Measurements from ENCODE around the gene RPS6KA2.

RPS6KA2 gene

DNA sequence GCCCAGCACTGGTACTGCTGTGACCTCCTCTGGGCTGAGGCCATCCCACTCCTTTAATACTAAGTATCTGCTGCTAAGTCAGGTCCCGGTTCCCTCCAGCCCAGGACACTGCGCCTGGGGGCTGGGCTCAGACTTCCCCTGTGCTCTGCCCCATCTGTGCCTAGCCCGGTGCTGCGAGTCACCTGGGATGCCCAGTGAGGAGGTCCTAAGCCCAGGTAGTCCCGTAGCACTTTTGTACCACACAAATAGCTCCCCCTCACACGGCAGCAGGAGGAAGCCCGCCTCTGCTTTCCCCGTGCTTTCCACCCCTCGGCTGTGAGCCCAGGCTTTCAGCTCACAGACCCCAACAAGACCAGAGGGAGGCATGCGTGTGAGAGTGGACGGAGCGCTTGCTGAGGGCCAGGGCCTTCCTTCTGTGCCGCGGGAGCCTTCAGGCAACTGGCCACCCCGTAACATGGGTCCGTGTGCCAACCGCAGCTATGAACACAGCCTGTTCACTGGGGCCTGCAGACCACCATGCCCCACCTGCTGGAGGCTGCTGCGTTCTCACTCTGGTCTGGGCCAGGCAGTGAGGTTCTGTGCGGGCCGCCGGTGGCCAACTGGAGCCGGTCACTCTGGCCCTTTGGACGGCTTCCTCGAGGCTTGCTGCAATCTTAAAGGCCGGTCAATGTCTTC lies 164.5 kb downstream of the RPS6KA2 start:
- DNase-seq, result no peak

GRCh38 chr6:166461821-166462460 lies 165.1 kb downstream of the RPS6KA2 start:
- DNase-seq, result no peak

GRCh38 chr6:166460473-166461437 lies 166.3 kb downstream of the RPS6KA2 start:
- no peak for DNase-seq

DNA sequence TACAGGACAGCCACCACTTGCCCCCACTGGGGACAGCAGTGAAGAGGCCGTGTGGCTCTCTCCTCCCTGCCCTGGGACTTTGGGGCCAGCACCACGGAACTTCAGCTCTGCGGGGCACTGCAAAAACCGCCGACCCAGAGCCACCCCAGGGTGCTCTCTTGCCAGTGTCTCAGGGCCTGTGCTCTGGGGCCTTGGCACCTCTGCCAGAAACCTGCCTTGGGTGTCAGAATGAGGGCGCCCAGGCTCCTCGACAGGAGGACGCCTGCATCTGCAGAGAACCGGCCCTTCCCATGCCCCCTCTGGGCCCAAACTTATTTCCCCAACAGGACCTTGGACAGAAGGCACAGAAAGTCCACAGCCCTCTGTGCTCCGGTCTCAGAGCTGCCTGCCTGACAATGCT lies 167.1 kb downstream of the RPS6KA2 start:
- no peak for DNase-seq

- DNase-seq, result no peak
Measured at GRCh38 chr6:166459272-166459671, 167.8 kb downstream of the RPS6KA2 start.

DNA sequence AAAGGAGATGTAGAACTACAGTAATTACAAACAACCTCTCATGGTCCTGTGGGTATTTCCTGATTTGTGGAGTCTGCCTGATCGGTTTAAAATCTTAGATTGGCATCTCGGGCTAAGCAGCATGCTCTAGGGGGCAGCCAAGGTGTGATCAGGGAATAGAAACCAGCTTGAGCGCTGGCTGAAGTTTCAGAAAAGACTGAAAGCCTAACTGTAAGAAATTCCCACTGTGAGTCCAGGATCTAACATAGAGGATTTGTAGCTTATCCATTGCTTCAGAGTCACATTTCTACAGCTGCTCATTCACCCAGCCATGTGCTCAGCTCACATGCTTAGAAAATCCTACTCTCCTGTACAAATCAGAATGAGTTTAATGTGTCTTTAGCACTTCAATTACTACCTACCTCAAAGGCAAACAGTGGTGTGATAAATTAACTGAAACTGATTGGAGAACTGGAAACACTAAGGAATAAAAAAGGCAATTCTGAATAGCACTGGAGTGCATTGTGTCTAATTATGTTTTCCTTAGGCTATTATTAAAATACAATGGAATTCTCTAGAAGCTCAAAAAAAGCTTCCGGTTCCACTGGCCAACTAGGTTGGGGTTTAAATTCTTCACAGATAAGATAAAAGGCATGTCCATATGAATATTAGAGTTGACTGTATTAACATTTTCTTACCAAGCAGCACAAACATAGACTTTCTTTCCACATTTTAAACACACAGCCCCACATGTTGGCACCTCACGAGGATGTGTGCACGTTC lies 170.5 kb downstream of the RPS6KA2 start:
- no peak for DNase-seq

GRCh38 chr6:166454692-166455515 lies 172.1 kb downstream of the RPS6KA2 start:
- DNase-seq, result no peak

GRCh38 chr6:166453651-166454050 lies 173.4 kb downstream of the RPS6KA2 start:
- no peak for DNase-seq

DNA sequence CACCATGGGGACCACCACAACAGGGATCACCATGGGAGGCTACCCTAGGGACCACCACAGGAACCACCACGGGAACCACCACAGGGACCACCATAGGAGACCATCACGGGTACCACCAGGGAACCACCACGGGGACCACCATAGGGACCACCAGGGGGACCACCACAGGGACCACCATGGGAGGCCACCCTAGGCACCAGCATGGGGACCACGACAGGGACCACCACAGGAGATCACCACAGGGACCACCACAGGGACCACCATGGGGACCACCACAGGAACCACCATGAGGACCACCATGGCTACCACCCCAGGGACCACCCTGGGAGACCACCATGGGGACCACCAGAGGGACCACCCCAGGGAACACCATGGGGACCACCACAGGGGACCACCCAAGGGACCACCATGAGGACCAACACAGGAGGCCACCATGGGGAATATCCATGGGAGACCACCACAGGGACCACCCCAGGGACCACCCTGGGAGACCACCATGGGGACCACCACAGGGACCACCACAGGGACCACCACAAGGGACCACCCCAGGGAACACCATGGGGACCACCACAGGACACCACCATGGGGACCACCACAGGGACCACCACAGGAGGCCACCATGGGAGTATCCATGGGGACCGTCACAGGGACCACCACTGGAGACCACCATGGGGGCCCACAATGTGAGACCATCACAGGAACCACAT lies 176.7 kb downstream of the RPS6KA2 start:
- DNase-seq, result no peak

DNA sequence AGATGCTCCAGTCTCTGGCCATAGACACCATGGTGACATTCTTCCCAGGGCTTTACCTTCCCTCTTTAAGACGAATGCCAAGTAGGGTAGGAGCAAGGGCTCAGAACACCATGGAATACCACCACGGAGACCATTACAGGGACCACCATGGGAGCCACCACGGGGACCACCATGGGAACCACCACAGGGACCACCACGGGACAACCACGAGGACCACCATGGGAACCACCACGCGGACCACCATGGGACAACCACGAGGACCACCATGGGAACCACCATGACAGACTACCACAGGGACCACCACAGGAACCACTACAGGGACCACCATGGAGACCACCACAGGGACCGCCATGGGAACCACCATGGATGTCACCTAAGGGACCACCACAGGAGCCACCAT lies 177.4 kb downstream of the RPS6KA2 start:
- no peak for DNase-seq

DNA sequence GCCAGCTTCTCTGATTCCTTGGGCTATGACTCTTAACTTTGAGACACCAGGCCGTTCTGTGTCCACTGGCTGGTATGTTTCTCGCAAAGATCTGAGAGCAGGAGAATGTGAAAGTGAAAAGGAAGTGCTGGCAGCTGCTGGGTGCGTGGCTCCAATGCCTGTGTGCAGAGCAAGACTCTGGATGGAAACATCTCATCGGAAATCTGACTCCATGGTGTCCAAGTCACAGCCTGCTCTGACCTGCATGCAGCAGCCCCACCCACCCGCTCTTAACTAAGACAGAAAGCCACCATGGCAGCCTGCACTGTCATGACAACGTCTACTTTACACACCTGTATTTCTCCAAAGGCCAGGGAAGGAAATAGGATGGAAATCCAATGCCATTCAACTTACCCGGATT lies 178.0 kb downstream of the RPS6KA2 start:
- no peak for DNase-seq

GRCh38 chr6:166448432-166448831 lies 178.6 kb downstream of the RPS6KA2 start:
- DNase-seq, result no peak

- no peak for DNase-seq
Measured at GRCh38 chr6:166446567-166447065, 180.4 kb downstream of the RPS6KA2 start.

GRCh38 chr6:166446146-166446545 lies 180.9 kb downstream of the RPS6KA2 start:
- DNase-seq, result no peak

DNA sequence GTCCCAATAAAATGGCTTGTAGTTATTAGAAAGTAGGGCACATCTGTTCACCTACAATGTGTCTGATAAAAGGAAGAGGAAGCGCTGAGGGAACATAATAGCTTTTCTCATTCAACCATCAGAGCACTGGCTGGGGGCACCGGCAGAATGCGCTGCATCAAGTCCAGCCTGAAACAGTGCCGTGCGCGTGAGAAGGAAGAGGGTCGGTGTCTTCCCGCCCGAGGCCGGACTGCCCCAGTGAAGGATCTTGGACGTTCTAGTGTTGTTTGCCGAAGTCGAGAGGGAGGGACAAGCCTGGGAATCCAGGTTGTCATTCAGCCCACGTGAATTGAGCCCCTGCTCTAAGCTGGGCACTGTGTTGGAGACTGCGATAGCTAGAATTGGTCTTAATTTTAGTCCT lies 182.6 kb downstream of the RPS6KA2 start:
- DNase-seq, result no peak

DNA sequence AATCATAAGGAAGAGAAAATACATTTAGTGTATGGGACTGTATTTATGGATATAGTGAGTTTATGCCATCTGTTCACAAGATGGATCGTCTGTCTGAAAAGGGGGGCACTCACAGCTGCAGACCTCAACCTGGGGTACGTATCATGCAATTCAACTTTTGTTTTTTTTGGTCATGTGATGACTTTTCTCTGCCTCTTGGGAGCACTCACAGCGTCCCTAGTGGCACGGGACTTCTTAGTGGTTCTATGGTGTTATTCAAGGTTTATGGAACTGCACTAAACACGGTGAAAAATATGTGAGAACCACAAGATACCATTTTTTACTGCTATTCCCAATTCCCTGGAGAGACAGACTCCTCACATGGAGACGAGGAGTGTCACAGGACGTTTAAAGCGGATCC lies 183.9 kb downstream of the RPS6KA2 start:
- no peak for DNase-seq

DNA sequence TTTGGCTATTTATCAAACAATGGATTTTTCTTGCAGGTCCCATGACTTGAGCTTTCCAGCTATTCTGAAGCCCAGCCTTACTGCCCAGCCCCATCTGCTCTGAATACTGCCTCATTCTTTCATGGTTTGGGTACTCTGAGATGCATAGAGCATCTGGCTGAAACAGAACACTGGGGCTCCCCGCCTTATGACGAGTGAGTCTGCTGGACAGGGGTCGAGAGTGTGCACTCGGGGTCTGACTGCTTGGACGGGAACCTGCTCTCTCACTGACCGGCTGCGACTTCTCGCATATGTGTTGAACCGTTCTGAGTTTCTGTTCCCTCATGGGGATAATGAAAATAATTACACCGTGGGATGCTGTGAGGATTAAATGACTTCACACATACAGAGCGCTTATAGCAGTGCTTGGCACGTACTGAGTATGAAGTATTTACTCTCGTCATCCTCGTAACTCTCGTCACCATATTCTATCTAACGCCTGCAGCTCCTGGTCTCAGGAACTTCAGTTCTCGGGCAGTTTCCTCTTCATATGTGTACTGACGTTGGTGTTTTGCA lies 184.8 kb downstream of the RPS6KA2 start:
- DNase-seq, result no peak

- no peak for DNase-seq
Measured at GRCh38 chr6:166441325-166442078, 185.5 kb downstream of the RPS6KA2 start.

DNA sequence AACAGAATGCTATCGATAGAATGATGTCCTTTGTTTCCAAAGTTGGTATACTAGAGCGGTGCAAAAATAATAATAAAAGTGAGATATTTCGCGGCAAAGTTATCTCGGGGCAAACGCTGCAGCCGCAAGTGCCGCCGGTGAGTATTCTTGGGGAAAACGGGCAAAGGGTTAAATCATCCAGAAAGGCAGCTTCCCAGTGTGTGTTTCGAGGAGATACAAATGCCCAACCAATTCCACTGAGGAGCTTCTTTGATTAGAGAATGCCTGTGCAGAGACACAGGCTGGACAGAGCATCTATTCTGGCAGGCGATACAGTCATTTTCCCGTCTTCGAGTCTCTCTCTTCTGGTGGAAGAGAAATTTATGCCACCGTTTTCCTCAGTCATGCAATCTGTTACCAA lies 186.3 kb downstream of the RPS6KA2 start:
- no peak for DNase-seq

GRCh38 chr6:166440106-166440505 lies 186.9 kb downstream of the RPS6KA2 start:
- no peak for DNase-seq
